ENCODE results near the gene LRIG3. TPM values are rescaled to one million over a fixed set of nuclear protein-coding genes. Genes with fewer than 3 reads are reported as not detected.

LRIG3 gene
- total RNA-seq, 4 donors from 2014 or later, result 32.1 to 124 (median 42.4) TPM

DNA sequence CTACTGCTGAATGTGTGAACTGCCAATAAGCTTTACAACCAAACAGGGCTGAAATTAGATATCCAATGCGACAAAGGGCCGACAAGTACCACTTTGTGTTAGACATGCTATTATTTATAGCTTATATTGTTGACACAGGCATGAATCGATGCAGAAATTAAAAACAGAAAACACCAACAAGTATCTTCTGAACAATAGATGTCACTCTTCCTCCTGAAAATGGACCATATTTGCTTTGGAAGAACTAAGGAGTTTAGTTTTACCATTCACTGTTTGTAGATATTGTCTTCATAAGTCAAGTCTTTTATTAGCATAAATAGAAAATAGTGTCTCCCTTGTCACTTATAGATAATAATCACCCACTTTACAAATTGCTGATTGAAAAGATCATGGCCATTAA is 86.5 kb downstream of the LRIG3 start:
- intact Hi-C loops (cut with DNase I), result no loop called here
- Histone ChIP-seq H3K27ac (no peak overlapping the region), H3K9me3 (peaks cover 0 to 16% (median 0%) of the 10 kb centered on the region in 3 donors), H3K27me3 (no peaks in the 10 kb centered on the region), H3K4me1 (no peaks in the 10 kb centered on the region), H3K36me3 (no peaks in the 10 kb centered on the region), H3K4me3 (no peak overlapping the region)
- DNase-seq, result no peak
- WGBS, 2 donors, result 33 to 50% methylated on average over 3 of the region's 3 CpGs
- no peak for TF ChIP-seq POLR2A (IDR thresholded peaks at IDR 0.05)
- no peak for TF ChIP-seq CTCF (IDR thresholded peaks at IDR 0.05)

GRCh38 chr12:58832920-58833319 is 87.4 kb downstream of the LRIG3 start:
- no peak overlapping the region for H3K27ac ChIP-seq
- 85 to 89% methylated on average over 1 of the region's 1 CpG for WGBS, 2 donors
- DNase-seq, result no peak
- TF ChIP-seq POLR2A (IDR thresholded peaks at IDR 0.05) (no peak), CTCF (IDR thresholded peaks at IDR 0.05) (no peak)
- intact Hi-C loops (cut with DNase I), result no loop called here
- no peaks in the 10 kb centered on the region for H3K36me3 ChIP-seq
- H3K4me3 ChIP-seq, result no peak overlapping the region
- peaks cover 0 to 14% (median 0%) of the 10 kb centered on the region in 3 donors for H3K9me3 ChIP-seq
- no peaks in the 10 kb centered on the region for H3K27me3 ChIP-seq
- no peaks in the 10 kb centered on the region for H3K4me1 ChIP-seq

All from esophagus squamous epithelium (tissue), 5 donors.